OCI-LY7 (cell line): ENCODE results near the gene TRANK1. TPM values are rescaled to one million over a fixed set of nuclear protein-coding genes. Genes with fewer than 3 reads are reported as not detected.

Experiments used
- BruUV-seq: library from RNA; stranded (reverse); fragments of 400-500 nt; replicated peaks from 2 replicates; lab custom pipeline; 2021; lab: Mats Ljungman, UMichigan
- CTCF ChIA-PET: fragments of 300-600 bp; sonication (Branson Sonifier 250); formaldehyde crosslinking; loops from one replicate; lab custom pipeline; 2022; ENCODE audit warnings: antibody characterized with exemption; ENCODE audit not compliant: unreplicated experiment; lab: Charles Lee
- POLR2A ChIA-PET: fragments of 300-600 bp; sonication (Branson Sonifier 250); formaldehyde crosslinking; loops from one replicate; lab custom pipeline; 2022; ENCODE audit warnings: antibody characterized with exemption; lab: Charles Lee
- DNase-seq: peaks from one replicate; pipeline ENCODE4 v3.0.0-alpha.2; 2015; ENCODE audit warnings: low spot score
- H2AFZ ChIP-seq: fragments of 200-600 bp; sonication (generic), shearing (Covaris generic); 2 replicates; pipeline ENCODE4 v1.6.1; 2014; ENCODE audit warnings: mild to moderate bottlenecking, antibody characterized with exemption, low read length, moderate library complexity
- H3K27ac ChIP-seq: fragments of 200-600 bp; sonication (generic); 2 replicates; pipeline ENCODE4 v1.5.1; 2014; ENCODE audit warnings: mixed run types, low read depth, mild to moderate bottlenecking, moderate library complexity, low read length, inconsistent platforms; ENCODE audit not compliant: poor library complexity, severe bottlenecking
- H3K36me3 ChIP-seq: fragments of 200-600 bp; sonication (generic); 2 replicates; pipeline ENCODE4 v1.6.1; 2014; ENCODE audit warnings: mild to moderate bottlenecking, antibody characterized with exemption, low read length, moderate library complexity, mixed read lengths; ENCODE audit not compliant: insufficient read depth
- H3K4me1 ChIP-seq: fragments of 200-600 bp; sonication (generic); 2 replicates; pipeline ENCODE4 v1.5.1; 2014; ENCODE audit warnings: mild to moderate bottlenecking, low read length; ENCODE audit not compliant: insufficient read depth, poor library complexity, severe bottlenecking
- H3K4me2 ChIP-seq: fragments of 200-600 bp; sonication (generic); 2 replicates; pipeline ENCODE4 v1.6.1; 2014; ENCODE audit warnings: mild to moderate bottlenecking, low read length
- H3K4me3 ChIP-seq: fragments of 200-600 bp; sonication (generic); 2 replicates; pipeline ENCODE4 v1.5.1; 2014; ENCODE audit warnings: mild to moderate bottlenecking, low read depth, low read length; ENCODE audit not compliant: poor library complexity, severe bottlenecking
- H3K79me2 ChIP-seq: fragments of 200-600 bp; sonication (generic); 2 replicates; pipeline ENCODE4 v1.6.1; 2016; ENCODE audit warnings: low read depth, mild to moderate bottlenecking, low read length, moderate library complexity, mixed read lengths; ENCODE audit not compliant: insufficient read depth
- H3K9me2 ChIP-seq: fragments of 200-600 bp; sonication (generic); 2 replicates; pipeline ENCODE4 v1.6.1; 2016; ENCODE audit warnings: mild to moderate bottlenecking, low read length, mixed read lengths; ENCODE audit not compliant: insufficient read depth
- H3K9me3 ChIP-seq: fragments of 200-600 bp; sonication (generic); 2 replicates; pipeline ENCODE4 v1.6.1; 2014; ENCODE audit warnings: mild to moderate bottlenecking, mixed run types, low read length, mixed read lengths
- H4K20me1 ChIP-seq: fragments of 200-600 bp; sonication (generic); 2 replicates; pipeline ENCODE4 v1.6.1; 2014; ENCODE audit warnings: mild to moderate bottlenecking, antibody characterized with exemption, low read length, moderate library complexity, mixed read lengths; ENCODE audit not compliant: insufficient read depth
- EZH2phosphoT487 ChIP-seq: fragments of 200-600 bp; sonication (generic); IDR thresholded peaks from 2 replicates; pipeline ENCODE4 v1.6.1; 2018; ENCODE audit warnings: low read depth, borderline replicate concordance, mild to moderate bottlenecking, mixed run types, antibody characterized with exemption, low read length, moderate library complexity, mixed read lengths
- intact Hi-C: fragments of 100-400 bp; cut with micrococcal nuclease; formaldehyde crosslinking; loops from one replicate; pipeline ENCODE4 v1.10.0; 2022; ENCODE audit not compliant: unreplicated experiment
- total RNA-seq, 2 experiments: library from RNA; depleted of rRNA in 1 of 2; stranded (reverse); fragments of >200 nt in 1 of 2; shearing (Covaris generic) in 1 of 2; gene quantifications; 2 replicates each; pipeline ENCODE4 v1.2.3, GENCODE V29; 2014 to 2022
- TF ChIP-seq, protein P1 (sequence below): fragments of 200-600 bp; sonication (generic); conservative IDR thresholded peaks from 2 replicates; pipeline ENCODE4 v1.5.1; 2014; ENCODE audit warnings: mild to moderate bottlenecking, antibody characterized with exemption, low read length, moderate library complexity, mixed read lengths

TRANK1 gene
- total RNA-seq, 2 experiments from 2014 or later, result 34.9 to 57.1 TPM

DNA sequence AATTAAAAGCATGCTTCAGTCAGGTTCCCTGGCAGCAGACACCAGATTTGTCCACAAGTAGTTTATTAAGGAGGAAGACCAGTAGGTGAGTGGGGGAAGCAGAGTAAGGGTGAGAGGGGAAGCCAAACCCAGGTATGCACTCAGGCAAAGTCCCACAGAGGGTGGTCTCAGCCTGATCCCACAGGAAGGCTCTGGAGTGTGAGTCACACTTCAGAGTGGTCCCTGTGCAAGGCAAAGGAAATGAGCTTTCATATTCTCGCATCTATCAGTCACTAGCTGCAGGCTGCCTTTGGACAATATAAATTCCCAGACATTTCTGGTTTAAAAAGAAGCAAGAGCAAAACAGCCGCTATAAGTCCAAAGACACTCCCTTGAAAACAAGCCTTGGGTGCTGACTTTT lies 78.5 kb downstream of the TRANK1 start:
- CTCF ChIA-PET, result interaction anchor here (2.1 kb wide), 1 partner anchor 93 kb away, joined by 6 read pairs; no protein-coding TSS in a partner anchor
- Histone ChIP-seq H3K27ac (no peak overlapping the region), H2AFZ (no peak overlapping the region), H3K79me2 (no peaks in the 10 kb centered on the region; the same call in 1 of the 2 replicates), H3K4me3 (no peak overlapping the region), H3K4me1 (peaks cover 2% of the 10 kb centered on the region), H3K9me2 (no peaks in the 10 kb centered on the region), H3K36me3 (peaks cover 62% of the 10 kb centered on the region), H3K4me2 (no peak overlapping the region), H4K20me1 (no peaks in the 10 kb centered on the region), H3K9me3 (no peaks in the 10 kb centered on the region)
- no peak for TF ChIP-seq EZH2phosphoT487
- TF ChIP-seq, protein P1, sequence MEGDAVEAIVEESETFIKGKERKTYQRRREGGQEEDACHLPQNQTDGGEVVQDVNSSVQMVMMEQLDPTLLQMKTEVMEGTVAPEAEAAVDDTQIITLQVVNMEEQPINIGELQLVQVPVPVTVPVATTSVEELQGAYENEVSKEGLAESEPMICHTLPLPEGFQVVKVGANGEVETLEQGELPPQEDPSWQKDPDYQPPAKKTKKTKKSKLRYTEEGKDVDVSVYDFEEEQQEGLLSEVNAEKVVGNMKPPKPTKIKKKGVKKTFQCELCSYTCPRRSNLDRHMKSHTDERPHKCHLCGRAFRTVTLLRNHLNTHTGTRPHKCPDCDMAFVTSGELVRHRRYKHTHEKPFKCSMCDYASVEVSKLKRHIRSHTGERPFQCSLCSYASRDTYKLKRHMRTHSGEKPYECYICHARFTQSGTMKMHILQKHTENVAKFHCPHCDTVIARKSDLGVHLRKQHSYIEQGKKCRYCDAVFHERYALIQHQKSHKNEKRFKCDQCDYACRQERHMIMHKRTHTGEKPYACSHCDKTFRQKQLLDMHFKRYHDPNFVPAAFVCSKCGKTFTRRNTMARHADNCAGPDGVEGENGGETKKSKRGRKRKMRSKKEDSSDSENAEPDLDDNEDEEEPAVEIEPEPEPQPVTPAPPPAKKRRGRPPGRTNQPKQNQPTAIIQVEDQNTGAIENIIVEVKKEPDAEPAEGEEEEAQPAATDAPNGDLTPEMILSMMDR, result no peak
- no peak for DNase-seq
- no TSS peak for BruUV-seq
- intact Hi-C loops, result loop anchor here (5.0 kb wide), 1 partner anchor 74 kb away; no protein-coding TSS in a partner anchor
- POLR2A ChIA-PET, result interaction anchor here (0.7 to 1.4 kb wide), 2 partner anchors 85 to 122 kb away, joined by 3 read pairs; no protein-coding TSS in a partner anchor

DNA sequence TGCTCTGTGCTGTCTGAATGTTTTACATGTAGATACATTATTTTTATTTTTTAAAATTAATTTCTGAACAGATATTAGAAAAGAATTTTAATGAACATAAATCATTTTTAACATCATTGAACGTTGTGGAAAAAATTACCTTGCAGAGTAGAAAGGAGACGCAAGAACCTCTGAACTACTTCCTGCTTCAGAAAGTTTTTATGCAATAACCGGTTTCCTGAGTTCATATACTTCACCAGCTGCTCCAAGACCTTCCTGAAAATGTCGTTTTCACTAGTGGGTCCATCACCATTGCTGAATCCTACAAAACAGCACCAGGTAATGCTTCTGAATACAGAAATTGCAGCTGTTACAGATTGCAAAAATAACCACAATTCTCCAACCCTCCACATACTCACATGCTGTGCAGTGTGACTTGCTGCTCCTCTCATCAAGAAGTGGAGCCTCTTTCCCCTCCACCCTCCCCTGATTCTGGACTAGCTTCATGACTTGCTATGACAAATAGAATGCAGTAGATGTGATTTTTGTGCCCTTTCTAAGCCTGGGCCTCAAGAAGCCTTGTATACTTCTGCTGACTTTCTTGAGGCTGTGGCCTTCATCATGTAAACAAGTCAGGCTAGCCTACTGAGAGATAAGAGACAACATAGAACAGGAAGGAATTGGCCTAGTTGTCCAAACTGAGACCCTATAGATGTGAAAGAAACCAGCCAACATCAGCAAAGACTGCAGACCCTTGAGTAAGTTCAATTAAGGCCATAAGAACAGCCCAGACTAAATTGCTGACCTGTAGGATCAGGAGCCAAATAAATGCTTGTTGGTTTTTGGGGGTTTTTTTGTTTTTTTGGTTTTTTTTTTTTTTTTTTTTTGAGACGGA lies 80.4 kb downstream of the TRANK1 start:
- no peak overlapping the region for H3K27ac ChIP-seq
- CTCF ChIA-PET, result no interaction called here

More for the DNA sequence above, 80.4 kb downstream of the TRANK1 start:
- no peak overlapping the region for H3K4me2 ChIP-seq
- intact Hi-C loops, result loop anchor here (5.0 kb wide), 1 partner anchor 72 kb away; no protein-coding TSS in a partner anchor
- H2AFZ ChIP-seq, result no peak overlapping the region
- H3K9me2 ChIP-seq, result no peaks in the 10 kb centered on the region
- TF ChIP-seq, protein P1, result no peak
- no peak for TF ChIP-seq EZH2phosphoT487
- H3K36me3 ChIP-seq, result peaks cover 72% of the 10 kb centered on the region
- no peaks in the 10 kb centered on the region for H4K20me1 ChIP-seq
- BruUV-seq, result no TSS peak
- H3K4me3 ChIP-seq, result no peak overlapping the region
- POLR2A ChIA-PET, result interaction anchor here (1.0 kb wide), 1 partner anchor 12 kb away, joined by 3 read pairs; no protein-coding TSS in a partner anchor
- no peaks in the 10 kb centered on the region for H3K9me3 ChIP-seq
- no peak for DNase-seq
- H3K4me1 ChIP-seq, result peaks cover 2% of the 10 kb centered on the region
- no peaks in the 10 kb centered on the region; the same call in 1 of the 2 replicates for H3K79me2 ChIP-seq
